ENCODE results near the gene MRPS11. TPM values are rescaled to one million over a fixed set of nuclear protein-coding genes. Genes with fewer than 3 reads are reported as not detected.

The MRPS11 gene
- total RNA-seq, 1 experiment from 2014 or later: 92.9 TPM

DNA sequence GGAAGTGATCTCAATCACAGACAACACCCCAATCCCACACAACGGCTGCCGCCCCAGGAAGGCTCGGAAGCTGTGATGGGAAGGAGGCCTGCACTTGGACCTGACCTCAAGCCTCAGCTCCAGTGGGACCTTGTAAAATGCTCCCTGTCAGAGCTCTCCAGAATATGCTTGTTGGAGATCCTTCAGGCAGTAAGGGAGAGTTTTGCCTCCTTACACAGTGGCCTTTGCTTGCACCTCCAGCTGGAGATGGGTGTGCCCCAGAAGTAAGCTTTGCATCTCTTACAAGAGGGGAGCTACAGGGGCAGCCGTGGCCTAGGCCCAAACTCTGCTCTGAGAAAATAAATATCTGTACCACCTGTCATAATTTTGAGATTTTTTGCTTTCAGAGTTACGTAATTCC is 10.4 kb downstream of the MRPS11 start:
- in situ Hi-C loops (cut with HindIII; ENCODE audit: low pct_unique_long_range_greater_than_20kb, low sequenced_read_pairs): no loop called here
- DNase-seq (ENCODE audit: low read depth, low spot score): no peak

DNA sequence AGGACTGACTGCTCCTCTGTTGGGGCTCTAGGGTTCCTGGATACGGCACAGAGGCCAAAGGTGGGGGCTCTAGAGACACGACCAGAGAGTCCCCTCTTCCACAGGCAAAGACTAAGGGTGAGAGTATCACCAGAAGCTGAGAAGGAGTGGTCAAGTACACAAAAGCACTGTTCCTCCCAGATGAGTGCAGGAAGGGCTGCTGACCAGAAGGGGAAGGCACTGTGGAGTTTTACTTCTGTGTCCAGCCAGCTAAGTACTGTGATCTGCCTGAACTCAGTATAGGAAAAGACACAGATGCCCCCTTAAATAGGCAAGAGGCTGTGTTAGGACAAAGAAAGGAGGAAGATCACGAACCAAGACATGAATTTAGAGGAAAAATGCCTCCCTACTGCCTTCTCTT is 11.7 kb downstream of the MRPS11 start:
- in situ Hi-C loops (cut with HindIII; ENCODE audit: low pct_unique_long_range_greater_than_20kb, low sequenced_read_pairs): no loop called here
- DNase-seq (ENCODE audit: low read depth, low spot score): peak; percentile 28

DNA sequence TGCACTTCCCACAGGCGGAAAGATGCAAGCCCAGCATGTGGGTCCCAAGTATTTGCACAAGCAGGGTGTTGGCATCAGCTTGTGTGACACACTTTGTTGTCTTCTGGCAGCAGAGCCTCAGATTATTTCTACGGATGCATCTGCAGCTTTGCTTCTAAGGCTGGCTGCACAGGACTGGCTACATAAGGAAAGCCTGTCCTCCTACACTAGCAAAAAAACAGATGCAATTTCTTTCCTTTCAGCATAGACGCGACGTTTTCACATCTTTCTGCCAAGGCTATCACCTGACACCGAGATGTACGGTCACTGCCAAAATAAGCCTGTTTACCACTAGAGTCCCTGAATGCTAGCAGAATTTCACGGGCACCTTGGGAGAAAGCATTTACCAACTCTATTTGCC is 13.5 kb downstream of the MRPS11 start:
- in situ Hi-C loops (cut with HindIII; ENCODE audit: low pct_unique_long_range_greater_than_20kb, low sequenced_read_pairs): no loop called here

DNA sequence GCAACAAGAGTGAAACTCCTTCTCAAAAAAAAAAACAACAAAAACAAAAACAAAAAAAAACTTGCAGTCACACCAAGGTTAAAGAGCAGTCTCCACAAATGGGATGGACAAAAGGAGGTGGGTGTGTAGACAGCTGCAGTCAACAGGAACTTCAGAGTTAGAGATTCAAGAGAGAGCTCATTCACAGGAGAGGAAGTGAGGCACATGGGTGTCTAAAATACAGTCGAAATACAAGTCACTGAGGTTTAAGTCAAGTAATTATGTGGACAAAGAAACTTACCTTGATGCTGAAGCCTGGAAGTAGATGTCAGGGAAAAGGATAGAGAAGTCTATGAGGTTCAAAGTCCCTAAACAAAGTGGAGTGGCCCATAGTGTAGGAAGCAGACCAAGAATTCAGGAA is 14.8 kb downstream of the MRPS11 start:
- in situ Hi-C loops (cut with HindIII; ENCODE audit: low pct_unique_long_range_greater_than_20kb, low sequenced_read_pairs): no loop called here
- no peak for DNase-seq (ENCODE audit: low read depth, low spot score)

More for the DNA sequence above, 13.5 kb downstream of the MRPS11 start:
- no peak for DNase-seq (ENCODE audit: low read depth, low spot score)

DNA sequence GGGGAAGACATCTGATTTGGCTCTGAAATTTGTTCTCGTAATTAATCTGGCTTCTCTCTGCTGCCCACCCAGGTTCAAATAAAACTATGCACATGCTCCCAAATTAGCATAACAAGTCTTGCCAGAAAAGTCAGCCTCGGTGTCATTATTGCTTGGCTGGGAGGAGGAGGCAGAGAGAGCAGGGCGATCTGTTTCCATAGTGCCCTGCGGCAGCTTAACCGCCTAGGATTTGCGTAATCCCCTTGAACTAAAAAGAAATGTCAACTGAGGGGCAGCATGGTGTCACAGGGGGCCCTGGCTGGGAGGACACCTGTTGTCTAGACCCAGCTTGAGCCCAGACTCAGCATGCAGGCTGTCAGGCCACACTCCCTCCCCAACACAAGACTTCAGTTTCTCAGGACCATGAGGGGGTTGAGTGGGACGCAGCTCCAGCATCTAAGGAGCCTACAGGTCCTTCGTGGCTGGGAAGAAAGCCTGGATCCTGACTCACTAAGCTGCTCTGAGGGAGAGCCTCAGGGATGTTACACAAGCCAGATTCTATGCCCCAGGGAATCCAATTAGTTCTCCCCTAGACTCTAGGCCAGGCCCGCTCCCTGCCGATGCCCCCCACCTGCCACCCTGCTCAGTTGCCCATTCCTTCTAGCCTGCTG is 17.3 kb downstream of the MRPS11 start:
- no peak for DNase-seq (ENCODE audit: low read depth, low spot score)
- in situ Hi-C loops (cut with HindIII; ENCODE audit: low pct_unique_long_range_greater_than_20kb, low sequenced_read_pairs): no loop called here

DNA sequence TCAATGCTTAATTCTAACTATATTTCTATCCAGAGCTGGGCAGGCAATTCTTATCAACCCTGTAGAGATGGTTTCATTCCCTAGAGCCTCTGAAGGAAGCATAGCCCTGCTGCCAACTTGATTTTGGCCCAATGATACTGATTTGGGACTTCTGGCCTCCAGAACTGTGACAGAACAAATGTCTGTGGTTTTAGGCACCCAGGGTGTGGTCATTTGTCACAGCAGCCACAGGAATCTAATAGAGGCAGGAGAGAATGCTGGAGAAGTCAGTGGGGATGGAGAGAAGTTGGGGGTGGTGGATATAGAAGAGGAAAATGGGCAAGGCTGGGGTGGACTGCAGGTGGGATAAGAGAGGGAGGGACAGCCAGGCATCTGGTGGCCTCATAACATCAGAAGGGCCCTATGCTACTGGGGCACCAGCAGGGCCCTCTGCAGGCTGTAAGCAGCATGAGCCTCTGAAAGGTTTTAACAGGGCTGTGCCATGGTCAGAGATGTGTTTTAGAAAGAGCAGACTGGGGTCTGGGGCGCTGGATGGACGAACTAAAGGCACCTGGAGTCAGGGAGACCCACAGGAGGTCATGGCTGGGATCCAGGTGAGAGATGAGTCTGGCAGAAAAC is 19.8 kb downstream of the MRPS11 start:
- no peak for DNase-seq (ENCODE audit: low read depth, low spot score)
- in situ Hi-C loops (cut with HindIII; ENCODE audit: low pct_unique_long_range_greater_than_20kb, low sequenced_read_pairs): no loop called here

DNA sequence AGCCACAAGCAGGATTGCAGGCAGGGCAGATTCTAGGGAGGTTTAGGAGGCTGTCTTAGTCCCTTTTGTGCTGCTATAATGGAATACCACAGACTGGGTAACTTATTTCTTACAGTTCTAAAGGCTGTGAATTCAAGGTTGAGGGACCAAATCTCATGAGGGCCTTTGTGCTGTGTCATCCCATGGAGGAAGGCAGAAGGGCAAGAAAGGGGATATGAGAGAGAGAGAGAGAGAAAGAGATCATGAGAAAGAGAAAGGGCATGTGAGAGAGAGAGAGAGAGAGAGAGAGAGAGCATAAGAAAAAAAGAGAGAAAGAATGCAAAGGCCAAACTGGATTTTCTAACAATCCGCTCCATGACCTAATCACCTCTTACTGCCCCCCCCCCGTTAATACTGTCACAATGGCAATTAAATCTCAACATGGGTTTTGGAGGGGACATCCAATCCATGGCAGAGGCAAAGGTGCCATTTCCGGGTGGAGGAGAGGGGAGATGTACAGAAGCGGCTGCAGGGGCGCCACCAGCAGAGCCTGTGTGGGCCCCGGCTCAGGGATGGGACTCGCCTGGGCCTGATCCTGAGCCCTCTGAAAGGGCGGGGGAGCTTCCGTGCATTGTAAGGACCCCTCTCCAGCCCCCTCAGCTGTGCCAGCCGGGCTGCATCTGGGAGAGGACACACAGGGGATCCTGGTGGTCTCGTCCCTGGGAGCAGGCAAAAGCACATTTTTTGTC is 20.5 kb downstream of the MRPS11 start:
- DNase-seq (ENCODE audit: low read depth, low spot score): no peak
- in situ Hi-C loops (cut with HindIII; ENCODE audit: low pct_unique_long_range_greater_than_20kb, low sequenced_read_pairs): no loop called here

DNA sequence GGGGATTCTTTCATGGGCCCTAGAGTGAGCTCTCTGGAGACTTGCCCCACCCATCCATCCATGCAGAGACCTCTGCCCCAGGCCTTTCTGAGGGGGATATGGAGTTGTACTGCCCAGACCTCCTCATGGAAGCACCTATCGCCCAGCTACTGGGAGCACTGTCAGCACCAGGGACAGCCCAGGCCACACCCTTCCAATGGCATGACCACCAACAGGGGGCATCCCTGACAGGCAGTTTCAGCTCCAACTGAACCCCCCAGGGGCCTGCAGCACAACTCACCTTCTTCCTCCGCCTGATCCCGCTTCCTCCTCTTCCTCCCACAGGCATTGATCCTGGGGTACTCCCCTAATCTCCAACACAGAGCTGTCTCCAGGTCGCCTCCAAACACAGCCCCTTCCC is 21.8 kb downstream of the MRPS11 start:
- DNase-seq (ENCODE audit: low read depth, low spot score): no peak
- in situ Hi-C loops (cut with HindIII; ENCODE audit: low pct_unique_long_range_greater_than_20kb, low sequenced_read_pairs): no loop called here

DNA sequence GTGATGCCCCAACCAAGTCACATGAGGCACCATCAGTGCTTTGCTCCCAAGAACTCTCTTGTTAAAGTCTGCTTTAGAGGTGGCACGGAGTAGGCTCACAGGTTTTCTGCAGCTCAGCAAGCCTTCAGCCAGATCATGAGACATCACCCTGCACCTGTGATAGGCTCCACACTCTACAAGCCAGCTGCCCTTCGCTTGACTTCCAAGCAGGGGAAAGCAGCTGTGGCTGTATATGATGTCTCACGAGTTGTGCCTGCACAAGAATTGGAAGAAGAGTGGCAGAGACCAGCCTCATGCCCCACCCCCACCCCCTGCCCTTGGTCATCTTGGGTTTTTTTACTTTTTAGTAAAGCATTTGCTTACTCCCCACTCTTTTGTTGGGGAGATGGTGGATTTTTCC is 22.5 kb downstream of the MRPS11 start:
- no peak for DNase-seq (ENCODE audit: low read depth, low spot score)
- in situ Hi-C loops (cut with HindIII; ENCODE audit: low pct_unique_long_range_greater_than_20kb, low sequenced_read_pairs): no loop called here

DNA sequence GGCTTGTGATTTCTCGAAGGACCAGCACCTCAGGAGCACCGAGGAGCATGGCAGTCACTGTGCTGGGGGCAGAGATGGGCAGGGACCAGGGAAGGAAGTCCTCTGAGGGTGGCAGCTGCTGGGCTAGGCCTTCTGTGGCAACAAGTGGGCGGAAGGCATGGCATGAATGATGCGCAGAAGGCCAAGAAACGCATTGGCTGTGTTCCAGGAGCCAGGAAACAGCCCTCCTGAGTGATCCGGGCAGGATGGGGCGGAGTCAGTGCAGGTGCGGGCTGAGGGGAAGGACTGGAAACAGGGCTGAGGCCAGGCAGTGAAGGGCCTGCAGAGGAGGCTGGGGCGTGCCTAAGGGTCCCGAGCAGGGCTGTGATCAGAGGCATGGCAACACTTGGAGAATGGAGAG is 23.6 kb downstream of the MRPS11 start:
- no peak for DNase-seq (ENCODE audit: low read depth, low spot score)
- in situ Hi-C loops (cut with HindIII; ENCODE audit: low pct_unique_long_range_greater_than_20kb, low sequenced_read_pairs): no loop called here

DNA sequence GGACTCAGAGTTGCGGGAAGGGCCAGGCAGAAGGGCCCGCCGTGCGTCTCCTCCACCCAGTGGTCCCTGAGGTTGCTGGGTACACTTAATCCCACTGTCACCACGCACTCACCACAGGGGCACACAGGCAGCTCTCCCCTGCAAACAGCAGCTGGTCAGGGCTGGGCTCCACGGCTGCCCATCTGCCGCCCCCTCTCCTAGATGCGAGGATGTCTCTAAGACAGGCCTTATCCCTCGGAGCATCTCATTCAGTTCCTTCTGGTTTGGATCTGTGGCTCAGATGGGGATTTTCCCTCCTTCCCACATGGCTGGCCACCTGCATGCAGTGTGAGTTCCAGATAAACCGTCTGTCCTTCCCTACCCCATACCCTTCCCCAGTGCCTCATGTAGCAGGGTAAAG is 26.3 kb downstream of the MRPS11 start:
- in situ Hi-C loops (cut with HindIII; ENCODE audit: low pct_unique_long_range_greater_than_20kb, low sequenced_read_pairs): no loop called here
- DNase-seq (ENCODE audit: low read depth, low spot score): no peak

DNA sequence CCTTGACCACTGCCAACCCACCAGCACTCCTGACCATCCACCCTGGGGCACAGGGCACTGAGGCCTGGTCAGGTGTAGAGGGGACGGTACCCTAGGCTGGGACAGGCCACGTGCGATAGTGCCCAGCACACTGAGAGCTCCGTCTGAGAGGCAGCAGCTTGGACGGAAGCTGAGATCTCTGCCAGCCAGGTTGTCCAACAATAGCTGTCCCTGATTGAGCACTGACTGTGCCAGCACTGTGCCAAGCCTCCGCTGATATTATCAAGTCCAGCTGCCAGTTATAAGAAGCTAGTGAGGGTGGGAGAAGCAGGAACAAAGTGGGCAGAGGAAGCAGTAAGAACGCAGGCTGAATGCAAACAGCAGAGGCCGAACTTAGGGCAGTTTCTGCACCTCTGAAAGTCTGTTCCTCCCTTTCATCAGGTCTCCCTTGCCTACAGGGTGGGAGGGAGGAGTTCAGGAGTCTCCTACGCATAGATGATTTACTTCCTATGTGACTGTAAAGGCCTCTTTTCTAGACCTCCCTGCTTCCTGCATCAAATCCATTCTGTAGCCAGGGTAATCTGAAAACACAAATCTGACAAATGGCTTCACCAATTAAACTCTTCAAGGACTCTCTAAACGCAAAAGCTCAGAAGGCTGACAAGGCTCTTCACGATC is 29.7 kb downstream of the MRPS11 start:
- in situ Hi-C loops (cut with HindIII; ENCODE audit: low pct_unique_long_range_greater_than_20kb, low sequenced_read_pairs): no loop called here
- no peak for DNase-seq (ENCODE audit: low read depth, low spot score)

DNA sequence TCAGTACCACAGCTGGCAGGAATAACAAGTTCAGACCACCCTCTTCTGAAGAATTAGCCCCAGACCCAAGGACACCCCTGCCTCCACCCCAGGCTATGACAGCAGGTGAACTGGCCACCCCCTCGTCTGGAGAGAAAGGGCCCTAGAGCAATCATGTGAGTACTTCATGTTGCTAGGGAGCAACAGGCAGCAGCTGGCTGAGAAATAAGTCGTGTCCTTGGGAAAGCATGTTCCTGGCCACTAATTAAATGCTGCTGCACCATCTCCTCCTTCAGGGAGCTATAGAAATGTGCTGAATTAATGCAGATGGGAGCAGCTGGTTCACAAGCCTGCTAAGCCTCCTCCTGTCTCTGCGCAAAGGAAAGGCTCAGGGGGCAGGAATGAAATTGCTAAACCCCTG is 31.5 kb downstream of the MRPS11 start:
- in situ Hi-C loops (cut with HindIII; ENCODE audit: low pct_unique_long_range_greater_than_20kb, low sequenced_read_pairs): no loop called here
- no peak for DNase-seq (ENCODE audit: low read depth, low spot score)

DNA sequence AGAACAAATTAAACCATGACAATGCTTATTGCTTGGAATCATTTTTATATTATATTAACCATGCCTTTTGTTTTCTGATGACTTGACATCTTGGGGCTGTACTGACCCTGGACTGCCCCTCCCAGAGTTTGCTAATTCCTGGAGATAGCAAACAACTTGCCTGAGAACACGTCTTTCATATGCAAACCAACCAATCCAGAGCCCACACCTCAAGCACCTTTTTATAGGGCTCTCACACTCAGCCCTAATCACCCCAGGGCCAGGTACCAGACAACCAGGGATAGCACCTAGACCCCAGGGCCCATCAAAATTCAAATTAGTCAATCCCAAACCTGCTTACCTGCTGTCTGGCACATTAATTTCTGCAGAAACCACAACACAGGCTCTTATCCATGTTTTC is 36.9 kb downstream of the MRPS11 start:
- in situ Hi-C loops (cut with HindIII; ENCODE audit: low pct_unique_long_range_greater_than_20kb, low sequenced_read_pairs): no loop called here
- DNase-seq (ENCODE audit: low read depth, low spot score): no peak

DNA sequence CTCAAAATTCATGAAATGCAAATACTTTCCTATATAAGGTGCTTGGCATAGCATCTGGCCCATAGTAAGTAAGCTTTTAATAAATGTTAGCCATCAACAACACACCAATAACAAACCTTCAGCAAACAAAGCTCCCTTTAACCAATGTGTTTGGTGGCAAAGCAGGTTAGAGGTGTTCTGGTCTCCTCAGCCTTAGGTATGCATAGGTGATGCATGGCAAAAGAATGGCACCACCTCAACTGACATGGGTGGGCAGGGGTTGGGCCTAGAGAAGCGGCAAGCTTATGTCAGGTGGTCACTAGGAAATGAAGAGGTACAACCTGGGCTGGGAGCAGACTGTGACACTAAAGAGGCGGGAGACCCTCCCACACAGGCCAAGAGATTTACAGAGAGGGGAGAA is 38.2 kb downstream of the MRPS11 start:
- in situ Hi-C loops (cut with HindIII; ENCODE audit: low pct_unique_long_range_greater_than_20kb, low sequenced_read_pairs): no loop called here
- no peak for DNase-seq (ENCODE audit: low read depth, low spot score)

DNA sequence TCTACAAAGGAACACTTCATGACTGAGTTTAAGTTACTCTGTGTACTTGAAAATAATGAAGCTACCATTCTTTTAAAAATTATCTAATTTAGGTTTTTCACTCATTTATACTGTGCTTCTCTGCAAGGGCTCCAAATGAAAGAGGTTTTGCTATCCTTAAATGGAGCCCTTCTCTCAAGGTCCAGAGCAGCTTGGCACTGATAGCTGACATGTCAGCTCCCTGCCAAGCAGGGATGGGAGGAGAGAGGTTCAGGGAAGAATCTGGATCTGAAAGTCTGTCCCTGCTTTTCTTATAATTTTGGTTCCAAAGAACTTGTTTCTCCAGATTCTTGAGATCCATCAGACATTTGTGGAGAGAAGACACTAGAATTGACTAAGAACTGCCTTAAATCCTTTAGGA is 39.1 kb downstream of the MRPS11 start:
- in situ Hi-C loops (cut with HindIII; ENCODE audit: low pct_unique_long_range_greater_than_20kb, low sequenced_read_pairs): no loop called here
- no peak for DNase-seq (ENCODE audit: low read depth, low spot score)

DNA sequence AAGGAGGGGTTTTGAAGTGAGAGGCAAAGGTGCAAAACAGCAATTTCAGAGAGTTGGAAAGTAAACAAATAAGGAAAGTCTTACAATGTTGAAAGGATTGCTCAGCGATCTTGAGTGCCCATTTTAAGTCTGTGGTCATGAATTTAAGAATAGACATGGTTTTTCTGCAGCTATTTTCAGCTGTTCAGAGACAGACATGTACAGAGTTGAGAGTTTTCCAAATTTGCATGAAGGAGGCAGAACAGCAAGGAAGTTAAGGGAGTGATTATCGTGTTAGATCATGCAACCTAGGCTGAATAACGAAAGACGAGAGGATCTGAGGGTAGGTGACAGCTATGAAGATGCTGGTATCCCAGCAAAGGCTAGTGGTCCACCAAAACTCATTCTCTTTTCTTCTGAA is 41.8 kb downstream of the MRPS11 start:
- in situ Hi-C loops (cut with HindIII; ENCODE audit: low pct_unique_long_range_greater_than_20kb, low sequenced_read_pairs): no loop called here
- DNase-seq (ENCODE audit: low read depth, low spot score): no peak

DNA sequence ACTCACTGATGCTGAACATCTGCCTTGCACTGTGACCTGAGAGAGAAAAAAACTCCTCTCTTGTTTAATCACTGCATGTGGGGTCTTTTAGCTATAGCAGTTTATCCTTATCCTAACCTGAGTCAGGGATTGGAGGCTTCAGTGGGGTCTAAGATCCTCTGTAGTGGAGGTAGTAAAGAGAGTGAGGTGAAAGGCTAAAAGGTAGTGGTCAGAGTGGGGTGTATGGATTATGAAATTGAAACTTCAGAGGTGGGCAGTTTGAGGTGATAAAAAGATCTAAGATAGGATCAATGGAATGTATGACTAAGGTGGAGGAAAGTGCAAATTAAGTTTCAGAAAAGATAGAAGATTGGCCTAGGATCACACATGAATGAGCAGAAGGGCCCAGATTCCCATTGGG is 42.5 kb downstream of the MRPS11 start:
- in situ Hi-C loops (cut with HindIII; ENCODE audit: low pct_unique_long_range_greater_than_20kb, low sequenced_read_pairs): no loop called here
- DNase-seq (ENCODE audit: low read depth, low spot score): no peak

DNA sequence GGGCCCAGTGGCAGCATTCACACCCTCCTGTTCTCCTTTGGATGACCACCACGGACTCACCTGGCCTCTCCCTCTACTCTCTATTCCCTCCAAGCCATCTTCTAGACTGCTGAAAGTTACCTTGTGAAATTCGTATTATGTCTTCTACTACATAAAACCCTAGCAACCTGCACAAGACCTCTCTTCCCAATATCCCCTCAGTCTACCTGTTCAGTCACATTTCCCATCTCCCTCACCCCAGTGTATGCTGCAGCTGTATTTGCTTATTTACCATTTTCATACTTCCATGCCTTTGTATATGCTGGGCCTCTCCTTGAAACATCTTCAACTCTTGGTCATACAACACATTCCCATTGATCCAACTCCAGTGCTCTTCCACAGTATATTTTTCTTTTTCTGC is 43.7 kb downstream of the MRPS11 start:
- DNase-seq (ENCODE audit: low read depth, low spot score): no peak
- in situ Hi-C loops (cut with HindIII; ENCODE audit: low pct_unique_long_range_greater_than_20kb, low sequenced_read_pairs): no loop called here

Measured in SK-MEL-5 (cell line).